GM21367 (cell line): ENCODE results near the gene CYP24A1.

ENCODE experiments used
- ATAC-seq: cut with Tn5 transposase; IDR thresholded peaks from one replicate; pipeline ENCODE4 v1.9.1; 2021; ENCODE audit not compliant: unreplicated experiment

CYP24A1 gene

DNA sequence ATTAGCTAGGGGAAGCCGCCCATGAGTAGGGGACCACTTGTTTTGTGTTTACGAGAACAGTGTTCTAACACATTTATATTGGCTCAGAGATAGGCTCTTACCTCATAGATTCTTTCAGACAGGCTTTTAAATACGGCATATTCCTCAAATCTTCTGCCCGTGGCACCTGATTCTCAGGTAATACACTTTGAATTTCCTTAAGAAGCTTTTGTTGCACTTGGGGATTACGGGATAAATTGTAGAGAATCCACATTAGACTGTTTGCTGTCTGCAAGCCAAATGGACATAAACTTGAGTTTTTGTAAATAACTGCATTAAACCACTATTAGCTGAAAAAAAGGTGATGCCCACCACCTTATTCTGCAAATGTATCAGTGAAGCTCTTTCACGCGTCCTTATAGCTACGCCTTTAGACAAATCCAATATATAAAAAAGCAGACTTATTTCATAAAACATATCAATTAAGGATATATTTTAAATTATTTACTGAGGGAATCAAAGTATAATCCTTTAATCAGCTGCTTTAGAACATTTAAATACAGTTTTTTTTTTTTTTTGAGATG lies 14.8 kb downstream of the CYP24A1 start:
- no peak for ATAC-seq

DNA sequence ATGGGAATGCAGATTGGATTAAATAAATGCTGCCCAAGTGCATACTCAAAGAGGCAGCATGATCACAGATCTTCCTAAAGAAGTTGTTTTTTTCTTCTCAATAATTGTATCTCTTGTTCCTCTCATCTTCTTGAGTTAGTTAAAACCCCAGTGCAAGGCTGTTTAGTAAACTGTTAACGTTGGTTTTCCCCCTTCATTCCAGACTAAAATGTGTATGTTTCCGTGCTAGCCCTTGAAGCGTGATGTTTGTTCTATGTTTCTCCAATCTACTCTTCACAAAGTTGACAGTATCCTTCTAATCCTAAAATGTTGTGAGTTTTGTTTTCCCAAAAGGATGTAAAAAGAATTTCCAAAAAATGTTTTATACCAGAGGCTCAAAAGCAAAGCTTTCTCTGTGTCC lies 15.6 kb downstream of the CYP24A1 start:
- no peak for ATAC-seq

DNA sequence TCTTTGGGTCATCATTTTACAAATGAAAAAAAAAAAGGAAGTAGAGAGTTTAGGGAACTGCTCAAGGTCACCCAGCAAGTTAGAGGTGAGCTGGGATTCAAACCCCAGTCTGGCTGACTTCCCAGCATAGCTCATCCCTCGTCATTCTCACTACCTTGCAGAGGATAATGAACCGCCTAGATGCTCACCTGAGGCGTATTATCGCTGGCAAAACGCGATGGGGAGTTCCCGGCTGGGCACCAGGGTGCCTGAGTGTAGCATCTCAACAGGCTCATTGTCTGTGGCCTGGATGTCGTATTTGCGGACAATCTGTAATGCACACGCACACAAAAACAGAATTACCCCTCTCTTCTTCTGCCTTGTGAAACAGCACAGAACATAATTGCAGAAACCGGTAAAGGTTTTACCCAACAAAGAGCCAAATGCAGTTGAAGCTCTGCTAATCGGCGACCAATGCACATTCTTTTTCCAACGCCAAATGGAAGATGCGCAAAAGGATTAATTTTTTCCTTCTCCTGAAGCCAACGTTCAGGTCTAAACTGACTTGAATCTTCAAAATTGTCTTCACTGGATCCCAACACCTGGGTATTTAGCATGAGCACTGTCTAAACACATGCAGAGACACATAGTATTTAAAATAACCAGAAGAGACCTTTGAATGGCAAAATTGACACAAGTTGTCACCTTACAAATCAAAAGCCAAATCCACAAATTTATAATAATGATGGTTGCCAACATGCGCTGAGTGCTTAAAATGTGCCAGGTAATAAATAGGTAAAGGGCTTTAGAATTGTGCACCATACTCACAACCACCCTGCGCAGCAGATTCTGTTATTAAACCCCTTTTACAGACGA lies 16.6 kb downstream of the CYP24A1 start:
- no peak for ATAC-seq

DNA sequence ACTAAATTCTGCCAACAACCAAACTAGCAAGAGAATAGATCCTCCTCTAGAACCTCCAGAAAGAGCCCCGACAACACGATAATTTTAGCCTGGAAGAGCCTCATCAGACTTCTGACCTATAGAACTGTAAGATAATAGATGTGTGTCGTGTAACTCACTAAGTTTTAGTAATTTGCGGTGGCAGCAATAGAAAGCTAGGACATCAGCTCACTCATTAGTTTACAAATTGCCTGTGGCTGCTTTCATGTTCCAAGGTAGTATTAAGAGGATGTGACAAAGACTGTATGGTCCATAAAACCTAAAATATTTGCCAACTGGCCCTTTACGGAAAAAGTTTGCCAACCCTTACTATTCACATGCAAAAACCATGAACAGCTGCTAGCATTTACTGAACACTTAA lies 17.3 kb downstream of the CYP24A1 start:
- ATAC-seq, result no peak

DNA sequence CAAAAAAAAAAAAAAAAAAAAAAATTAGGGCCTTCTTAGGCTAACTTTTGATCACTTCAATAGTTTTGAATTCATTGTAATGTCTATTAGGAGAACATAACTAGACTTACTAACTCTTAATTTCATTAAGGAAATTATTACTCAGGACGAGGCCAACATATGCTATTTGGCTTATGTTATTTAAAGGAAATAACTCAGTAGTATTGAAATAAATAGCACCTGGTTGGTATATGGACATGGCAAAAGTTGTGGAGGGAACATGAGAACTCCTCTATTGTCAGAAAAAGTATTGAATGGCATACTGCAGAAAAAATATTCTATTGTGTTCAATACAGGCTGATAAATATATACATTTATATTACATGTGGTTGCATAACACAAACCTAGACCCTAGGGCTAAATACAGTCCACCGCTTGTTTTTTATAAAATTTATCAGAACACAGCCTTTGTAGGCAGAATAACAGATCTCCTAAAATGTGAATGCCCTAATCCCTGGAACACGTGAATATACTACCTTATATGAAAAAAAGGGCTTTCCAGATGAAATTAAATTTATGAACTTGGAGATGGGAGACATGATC lies 18.0 kb downstream of the CYP24A1 start:
- ATAC-seq, result no peak

DNA sequence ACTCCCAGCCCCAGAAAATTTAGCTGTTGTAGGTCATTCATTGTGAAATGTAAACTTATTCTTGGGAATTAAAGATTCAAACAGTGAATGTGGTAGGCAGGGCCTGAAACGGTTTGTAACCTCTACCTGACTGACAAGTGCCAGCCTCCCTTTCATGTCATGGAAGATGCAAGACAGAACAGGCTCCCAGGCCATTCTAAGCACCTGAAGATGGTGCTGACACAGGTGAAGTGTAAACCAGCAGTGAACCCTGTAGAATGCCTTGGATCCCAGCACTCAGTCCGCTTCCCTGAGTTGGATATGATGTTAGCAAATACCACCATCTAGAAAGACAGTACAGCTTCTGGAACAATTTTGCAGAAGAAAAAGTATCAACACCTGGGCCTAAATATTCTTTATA lies 19.3 kb downstream of the CYP24A1 start:
- no peak for ATAC-seq

DNA sequence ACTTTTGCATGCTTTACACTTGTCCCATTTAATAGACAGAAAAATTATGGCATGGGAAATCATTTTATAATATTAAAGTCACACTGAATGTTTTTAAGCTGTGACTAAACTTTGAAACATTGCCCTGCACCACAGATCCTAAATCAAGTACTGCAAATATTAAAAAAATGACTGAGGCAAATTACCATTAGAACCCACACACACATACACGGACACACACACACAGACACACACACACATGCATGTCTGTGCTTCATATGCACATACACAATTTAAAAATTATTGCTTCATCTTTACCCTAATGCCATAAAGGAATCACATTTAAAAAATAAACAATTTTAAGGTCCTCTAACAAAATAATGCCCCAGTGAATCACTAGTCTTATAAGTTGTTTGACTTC lies 19.9 kb downstream of the CYP24A1 start:
- ATAC-seq, result no peak

DNA sequence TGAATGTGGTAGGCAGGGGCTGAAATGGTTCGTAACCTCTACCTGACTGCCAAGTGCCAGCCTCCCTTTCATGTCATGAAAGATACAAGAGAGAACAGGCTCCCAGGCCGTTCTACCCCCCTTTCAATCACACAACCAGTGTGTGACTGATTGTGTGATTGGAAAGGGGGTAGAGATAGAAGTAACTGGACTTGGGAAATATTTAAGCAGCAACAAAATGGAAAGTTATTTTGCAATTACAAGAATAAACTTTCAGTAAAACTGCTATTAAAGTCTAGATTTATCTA lies 20.8 kb downstream of the CYP24A1 start:
- ATAC-seq, result no peak

DNA sequence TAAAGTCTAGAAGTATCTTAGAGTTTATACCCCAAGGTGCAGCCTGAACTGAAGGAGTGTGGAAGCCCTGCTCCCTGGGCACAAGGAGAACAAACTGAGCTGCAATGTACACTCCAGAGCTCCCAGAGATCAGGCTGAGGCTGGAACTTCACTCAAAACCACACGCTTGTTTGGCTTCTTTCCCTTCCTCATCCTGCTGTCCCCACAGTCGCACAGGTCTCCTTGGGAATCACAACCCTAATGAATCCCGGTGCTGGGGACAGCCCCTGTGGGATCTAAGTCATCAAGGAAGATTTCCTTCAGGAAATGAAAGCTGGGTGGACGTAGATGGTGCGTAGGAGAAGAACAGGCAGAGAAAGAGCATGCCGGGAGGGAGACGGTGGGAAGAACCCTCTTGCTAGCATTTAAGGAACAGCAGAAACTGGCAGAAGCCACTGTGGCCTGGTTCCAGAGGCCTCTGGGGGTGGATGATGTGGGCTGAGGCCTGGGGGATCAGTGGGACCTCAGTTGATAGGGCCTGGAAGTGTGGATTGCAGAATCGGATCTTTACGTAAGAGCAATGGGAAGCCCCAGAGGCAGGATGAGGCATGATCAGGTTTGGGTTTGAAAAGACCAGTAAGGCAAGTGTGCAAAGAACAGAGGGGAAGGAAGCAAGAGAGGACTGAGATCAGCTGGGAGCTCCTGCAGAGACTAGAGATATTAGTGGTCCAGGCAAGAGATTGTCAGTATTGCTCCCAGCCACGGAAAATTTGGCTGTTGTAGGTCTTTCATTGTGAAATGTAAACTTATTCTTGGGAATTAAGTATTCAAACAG lies 21.4 kb downstream of the CYP24A1 start:
- ATAC-seq, result no peak

DNA sequence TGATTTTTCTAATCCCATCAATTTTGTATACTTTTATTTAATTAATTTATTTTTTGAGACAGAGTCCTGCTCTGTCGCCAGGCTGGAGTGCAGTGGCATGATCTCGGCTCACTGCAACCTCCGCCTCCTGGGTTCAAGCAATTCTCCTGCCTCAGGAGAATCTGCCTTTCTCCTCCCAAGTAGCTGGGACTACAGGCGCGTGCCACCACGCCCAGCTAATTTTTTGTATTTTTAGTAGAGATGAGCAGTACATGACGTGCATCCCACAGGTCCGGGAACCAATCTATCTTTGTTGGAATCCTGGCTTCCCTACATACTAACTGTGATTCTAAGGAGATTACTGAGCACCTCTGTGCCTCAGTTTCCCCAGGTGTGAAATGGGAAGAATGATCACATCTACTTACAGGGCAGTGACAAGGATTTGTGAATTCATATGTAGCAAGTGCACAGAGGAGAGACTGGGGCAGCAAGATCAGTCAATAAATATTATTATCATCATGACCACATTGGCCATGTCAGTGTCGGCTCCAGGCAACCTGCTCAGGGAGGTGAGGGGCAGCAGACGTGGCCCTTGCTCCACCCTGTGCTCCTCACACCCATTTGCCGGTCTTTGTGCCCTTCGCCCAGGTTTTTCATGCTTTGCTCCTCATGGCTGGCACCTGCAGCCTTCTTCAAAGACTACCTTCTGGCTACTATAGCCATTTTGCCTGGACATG lies 22.1 kb downstream of the CYP24A1 start:
- no peak for ATAC-seq

DNA sequence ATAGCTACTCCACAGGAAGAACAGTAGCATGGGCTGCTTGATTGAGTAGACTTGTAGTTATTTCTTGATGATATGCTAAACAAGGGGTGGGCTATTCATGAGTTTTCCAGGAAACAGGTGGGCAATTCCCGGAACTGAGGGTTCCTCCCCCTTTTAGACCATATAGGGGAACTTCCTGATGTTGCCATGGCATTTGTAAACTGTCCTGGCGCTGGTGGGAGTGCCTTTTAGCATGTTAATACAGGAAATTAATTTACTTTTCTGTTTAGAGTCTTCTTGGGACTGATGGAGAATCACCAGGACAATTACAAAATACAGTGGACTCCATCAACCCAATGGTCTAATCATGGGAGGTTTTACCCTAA lies 22.7 kb downstream of the CYP24A1 start:
- ATAC-seq, result no peak

DNA sequence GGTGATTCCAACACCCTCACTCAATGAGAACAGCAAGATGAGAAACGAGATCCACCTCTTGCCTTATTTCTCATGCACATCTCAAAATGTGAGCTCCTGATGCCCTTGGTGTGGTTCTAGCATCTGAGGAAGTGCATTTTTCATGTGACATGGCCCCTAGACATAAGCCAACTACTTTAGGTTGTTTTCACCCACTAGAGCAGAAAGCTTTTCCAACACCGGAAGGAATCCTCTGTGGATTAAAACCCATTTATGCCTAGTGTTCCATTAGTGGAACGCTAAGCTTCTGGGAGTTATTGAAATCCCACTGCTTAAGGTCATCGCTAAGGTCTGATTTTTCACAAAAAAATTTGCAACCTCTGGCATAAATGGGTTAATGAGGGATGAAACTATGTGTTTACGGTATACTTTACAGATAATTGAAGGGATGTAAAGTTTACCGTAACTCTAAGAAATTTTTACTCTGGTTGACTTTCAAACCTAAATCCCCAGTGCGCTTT lies 24.0 kb downstream of the CYP24A1 start:
- ATAC-seq, result no peak

DNA sequence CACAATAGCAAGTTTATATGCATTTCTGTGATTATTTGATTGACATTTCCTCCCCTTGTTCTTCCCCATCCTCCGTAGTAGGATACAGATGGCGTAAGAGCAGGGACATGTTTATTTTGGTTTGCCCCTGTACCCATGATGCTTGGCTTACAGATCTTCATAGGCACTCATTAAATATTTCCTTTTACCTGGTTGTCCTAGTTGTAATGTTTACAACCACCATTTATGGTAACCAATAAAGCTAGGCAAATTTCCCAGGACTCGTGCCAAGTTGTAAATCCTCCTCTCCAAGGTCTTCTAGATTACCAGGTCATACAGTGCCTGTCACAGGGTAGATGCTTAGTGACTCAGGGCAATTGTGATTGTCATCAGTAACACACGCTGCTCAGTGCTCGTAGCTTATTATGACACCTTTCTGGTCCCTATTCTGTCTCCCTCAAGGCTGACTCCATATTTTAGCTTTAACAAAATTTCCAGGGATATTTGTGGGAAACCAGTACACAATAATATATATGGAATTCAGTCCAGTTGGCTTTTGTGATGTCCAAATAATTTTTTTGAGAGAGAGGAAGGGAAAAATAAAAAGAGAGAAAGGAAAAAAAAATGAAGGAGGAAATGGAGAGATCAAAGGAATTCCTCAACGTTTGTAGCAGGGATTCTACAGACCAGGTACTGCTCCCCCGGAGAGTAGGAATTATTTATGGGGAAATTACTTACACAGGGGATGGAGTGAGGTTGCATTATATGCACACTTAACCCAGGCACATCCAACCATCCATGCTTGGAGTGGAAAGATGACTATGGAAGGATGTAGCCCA lies 24.6 kb downstream of the CYP24A1 start:
- no peak for ATAC-seq

DNA sequence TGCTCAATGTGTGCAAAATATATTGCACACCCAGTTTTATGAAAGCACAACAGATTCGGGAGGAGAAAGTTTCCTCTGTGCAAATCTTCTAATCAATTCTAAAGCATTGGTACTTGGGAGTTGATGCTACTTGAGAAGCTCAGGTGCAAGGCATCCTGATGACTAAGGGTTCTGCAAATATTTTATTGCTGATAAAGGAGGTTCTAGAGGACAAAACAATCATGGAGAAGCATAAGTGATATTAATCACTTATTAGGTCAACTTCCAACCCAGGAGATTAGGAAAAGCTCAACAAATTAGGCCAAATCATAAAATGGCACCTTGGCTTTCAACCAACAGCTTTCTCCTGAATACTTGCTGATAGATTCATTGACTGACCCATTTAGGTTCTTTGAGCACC lies 27.1 kb downstream of the CYP24A1 start:
- no peak for ATAC-seq

DNA sequence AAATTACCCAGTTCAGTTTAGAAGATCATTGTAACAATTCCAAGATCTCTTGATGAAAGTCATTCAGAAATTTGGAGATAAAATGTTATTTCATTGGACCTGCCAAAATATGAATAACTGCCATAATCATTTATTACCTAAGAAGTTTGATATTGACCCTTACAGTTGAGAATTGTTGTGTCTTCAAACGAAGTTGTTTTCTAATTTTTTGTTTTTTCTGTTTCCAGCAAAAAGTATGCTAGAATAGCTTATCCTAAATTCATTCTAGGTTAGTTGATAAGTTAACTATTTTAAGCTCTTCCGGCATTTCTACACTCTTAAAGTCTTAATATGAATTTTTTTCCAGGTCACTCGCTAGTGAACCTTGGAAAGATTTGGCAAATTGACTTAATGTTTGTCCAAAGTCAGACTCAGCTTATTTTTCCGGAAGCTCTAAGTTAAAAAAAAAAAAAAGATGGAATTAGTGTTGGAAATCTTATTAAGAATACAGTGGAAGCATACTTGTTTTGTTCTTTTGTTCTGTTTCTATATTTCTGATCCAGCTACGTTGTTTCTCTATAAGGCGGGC lies 28.9 kb downstream of the CYP24A1 start:
- no peak for ATAC-seq

DNA sequence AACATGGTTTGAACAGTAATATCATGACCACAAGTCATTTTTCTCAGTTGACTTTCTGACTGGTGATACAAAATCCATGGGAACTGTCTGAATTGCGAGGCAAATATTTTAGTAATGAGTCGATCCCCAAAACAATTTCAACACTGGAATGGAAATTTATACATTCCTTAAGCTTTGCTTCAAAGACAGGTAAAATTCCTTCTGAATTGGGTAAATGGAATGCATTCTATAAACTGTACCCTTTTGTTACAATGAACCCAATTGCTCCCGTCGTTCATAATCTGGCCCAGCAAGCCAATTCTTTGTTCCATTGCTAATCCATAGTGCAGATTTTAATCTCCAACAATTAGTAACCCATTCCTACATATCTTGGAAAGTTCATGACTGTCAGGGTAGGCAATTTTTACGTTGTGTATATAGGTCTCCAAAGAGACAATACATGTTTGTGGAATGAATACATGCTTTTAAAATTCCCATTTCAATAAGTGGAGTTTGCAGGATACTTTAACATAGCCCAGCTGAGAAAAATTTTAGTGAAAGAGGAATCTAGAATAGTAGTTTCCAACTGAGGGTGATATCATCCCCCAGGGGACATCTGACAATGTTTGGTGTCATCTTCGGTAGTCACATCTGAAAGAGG lies 32.7 kb downstream of the CYP24A1 start:
- no peak for ATAC-seq

DNA sequence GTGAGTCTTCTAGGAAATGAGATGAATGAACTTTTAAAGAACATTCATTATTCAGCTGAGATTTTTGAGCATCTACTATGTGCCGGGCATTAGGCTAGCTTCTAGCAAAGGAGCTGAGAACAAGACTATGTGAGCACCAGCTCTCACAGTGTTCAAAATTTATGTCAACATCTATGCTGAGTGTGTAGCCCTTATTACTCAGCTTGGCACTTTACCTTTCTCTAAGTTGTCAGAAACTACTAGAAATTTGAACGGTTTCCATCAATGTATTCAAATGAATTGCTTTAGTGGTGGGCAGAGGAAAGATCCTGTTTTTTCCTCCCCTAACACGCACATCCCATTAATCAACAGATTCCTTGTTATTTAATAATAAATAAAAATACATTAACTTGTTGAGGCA lies 33.3 kb downstream of the CYP24A1 start:
- no peak for ATAC-seq

DNA sequence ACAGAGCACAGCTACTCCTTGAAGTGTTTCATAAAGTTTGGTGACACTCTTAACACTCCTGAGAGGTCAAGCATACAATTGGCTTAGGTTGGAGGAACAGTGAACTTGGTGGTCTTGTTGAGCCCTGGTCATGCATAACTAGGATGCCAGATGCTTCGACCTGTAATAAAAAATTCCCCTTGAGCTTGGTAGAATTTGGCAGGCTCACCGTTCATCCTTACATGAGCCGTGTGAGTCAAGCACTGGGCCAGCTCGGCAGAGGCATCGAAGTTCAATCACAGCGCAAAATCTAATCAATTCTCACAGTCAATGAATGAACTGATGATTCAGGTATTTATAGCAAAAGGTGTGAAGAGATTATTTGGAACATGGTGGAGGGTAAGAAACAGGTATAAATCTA lies 33.7 kb downstream of the CYP24A1 start:
- no peak for ATAC-seq

DNA sequence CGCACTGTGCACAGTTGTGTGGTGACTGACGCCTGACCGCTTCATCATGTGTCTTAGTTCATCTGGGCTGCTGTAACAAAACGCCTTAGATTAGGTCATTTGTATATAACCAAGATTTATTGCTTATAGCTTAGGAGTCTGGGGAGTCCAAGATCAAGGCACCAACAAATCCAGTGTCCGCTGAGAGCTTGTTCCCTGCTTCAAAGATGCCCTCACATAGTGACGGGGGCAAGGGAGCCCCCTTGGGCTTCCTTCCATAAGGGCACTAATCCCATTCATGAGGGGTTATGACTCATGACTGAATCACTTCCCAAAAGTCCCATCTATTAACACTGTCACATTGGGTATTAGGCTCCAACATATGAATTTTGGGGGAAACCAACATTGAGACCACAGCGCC lies 34.6 kb downstream of the CYP24A1 start:
- ATAC-seq, result no peak
